GM19324 (cell line): Measurements from ENCODE around the gene SGCG.
"Not testable (repeated sequence)": the region's sequence is repeated elsewhere in the genome, so short reads cannot be mapped to it uniquely, and the experiment has no call there.

Source experiments
- ATAC-seq: cut with Tn5 transposase; IDR thresholded peaks from one replicate; pipeline ENCODE4 v1.9.1; 2021; ENCODE audit warnings: mild to moderate bottlenecking, moderate library complexity; ENCODE audit not compliant: unreplicated experiment, low FRiP score

Gene SGCG

GRCh38 chr13:23180711-23181110 lies at the start of gene SGCG:
SGCG (plus strand) TSS chr13:23180979; CDS start chr13:23203695, 22,716 bp downstream.
- ATAC-seq: no peak

- no peak for ATAC-seq
Observed at GRCh38 chr13:23134542-23134941, 46.2 kb upstream of the SGCG start.

DNA sequence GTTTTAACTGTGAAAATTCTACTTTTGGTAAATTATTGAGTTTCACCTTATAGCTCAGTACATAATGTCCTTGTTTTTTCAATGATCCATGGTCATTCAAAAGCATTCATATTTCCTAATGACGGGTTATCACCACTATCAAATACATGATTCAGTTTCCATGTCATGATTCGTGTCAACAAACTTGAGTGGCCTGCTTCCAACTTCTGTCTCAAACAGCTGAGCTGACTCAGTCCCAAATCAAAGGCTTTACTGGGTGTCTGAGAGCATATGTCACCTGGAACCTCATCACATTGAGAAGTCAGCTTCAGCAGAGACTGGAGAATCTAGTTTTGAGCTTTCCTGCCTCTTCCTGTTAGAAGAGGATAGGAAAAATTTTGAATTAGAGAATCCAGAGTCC lies 40.3 kb upstream of the SGCG start:
- ATAC-seq: no peak

GRCh38 chr13:23141964-23142363 lies 38.8 kb upstream of the SGCG start:
- ATAC-seq: no peak

GRCh38 chr13:23142607-23143006 lies 38.2 kb upstream of the SGCG start:
- ATAC-seq: not testable (repeated sequence)

- ATAC-seq: no peak
Observed at GRCh38 chr13:23144431-23144830, 36.3 kb upstream of the SGCG start.

DNA sequence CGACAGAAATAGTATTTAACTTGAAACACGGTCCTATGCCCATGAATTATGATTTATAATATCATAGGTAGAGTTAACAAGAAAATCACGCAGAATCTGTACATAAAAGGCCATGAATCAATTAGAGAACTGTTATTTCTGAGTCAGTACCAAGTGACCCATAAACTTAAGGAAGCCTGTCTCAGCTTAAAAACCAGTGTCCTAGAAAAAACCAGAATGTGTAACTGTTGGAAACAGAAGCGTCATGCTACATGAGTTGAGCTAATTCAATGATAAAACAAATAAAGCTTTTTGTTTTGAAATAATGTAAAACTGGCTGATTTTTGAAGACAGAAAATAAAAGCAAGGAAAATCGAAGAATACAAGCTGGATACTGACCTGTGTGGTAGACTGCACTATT lies 34.8 kb upstream of the SGCG start:
- no peak for ATAC-seq

DNA sequence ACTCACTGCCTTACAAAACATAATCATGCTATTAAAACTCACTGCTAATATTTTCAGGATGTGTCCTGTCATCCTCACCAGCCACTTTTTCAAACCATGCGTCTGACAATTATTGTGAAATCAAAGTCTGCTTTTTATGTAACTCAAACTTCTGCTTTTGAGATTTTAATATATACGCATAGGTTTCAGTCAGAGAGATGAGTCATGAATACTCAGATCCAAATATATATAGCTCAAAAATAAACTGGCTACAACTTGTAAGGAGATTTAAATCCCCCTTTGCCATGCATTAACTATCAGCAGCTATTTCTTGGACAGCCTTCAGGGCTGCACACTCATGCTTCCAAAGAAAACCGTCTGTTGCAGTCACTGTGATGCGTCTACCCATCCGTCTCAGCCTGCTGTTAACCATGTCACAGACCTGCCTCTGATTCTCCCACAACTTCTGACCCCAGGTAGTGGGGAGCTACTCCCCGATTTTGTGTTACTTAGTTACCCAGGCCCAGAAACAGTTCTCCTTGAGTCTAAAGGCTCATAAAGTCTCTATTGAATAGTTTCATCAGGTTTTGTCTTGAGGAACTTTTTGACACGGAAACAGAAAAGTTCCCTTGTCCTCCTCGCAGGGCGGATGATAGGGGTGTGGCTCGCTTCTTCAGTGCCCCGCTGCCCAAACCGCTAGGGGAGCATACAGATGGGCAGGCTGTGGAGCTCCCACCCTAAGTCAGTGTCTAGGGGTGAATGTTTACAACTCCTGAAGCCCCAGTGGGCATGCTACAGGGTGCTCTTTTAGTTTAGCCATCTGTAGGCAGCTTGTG lies 33.8 kb upstream of the SGCG start:
- ATAC-seq: no peak

DNA sequence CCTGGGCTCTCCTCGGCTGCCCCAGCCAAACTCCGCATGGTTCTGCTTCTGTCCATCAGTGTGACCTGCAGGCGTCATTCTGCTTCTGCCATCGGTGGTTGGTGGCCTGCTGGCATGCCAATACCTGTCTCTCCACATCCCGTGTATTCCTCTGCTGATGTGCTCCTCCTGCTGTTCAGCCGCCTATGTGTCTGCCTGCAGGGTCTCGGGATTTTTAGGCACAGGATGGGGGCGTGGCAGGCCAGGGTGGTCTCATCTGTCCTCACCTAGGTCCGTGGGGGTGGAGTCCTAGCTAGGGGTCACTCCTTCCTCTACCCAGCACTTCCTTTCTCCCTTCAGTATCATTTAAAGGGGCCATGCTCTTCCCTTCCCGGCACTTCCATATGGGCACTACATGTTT lies 33.0 kb upstream of the SGCG start:
- no peak for ATAC-seq

DNA sequence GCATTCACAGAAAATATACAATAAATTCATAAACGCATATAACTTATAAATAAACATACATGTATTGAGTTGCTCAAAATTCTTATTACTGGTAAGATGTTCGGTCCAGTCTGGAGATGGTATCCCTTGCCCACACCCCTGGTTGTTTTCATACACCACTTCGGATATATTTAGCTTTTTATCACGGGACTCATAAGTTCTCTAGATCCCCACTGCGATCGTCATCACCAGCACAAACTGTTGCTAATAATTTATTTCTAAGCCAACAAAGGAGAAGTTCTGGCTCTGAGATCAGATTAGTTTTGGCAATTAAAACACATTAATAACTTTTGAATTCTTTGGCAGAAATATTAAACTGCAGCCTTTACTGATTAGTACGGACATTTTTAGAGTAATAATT lies 23.0 kb upstream of the SGCG start:
- no peak for ATAC-seq

- no peak for ATAC-seq
Observed at GRCh38 chr13:23159205-23159759, 21.5 kb upstream of the SGCG start.

GRCh38 chr13:23159760-23160637 lies 20.8 kb upstream of the SGCG start:
- ATAC-seq: no peak

DNA sequence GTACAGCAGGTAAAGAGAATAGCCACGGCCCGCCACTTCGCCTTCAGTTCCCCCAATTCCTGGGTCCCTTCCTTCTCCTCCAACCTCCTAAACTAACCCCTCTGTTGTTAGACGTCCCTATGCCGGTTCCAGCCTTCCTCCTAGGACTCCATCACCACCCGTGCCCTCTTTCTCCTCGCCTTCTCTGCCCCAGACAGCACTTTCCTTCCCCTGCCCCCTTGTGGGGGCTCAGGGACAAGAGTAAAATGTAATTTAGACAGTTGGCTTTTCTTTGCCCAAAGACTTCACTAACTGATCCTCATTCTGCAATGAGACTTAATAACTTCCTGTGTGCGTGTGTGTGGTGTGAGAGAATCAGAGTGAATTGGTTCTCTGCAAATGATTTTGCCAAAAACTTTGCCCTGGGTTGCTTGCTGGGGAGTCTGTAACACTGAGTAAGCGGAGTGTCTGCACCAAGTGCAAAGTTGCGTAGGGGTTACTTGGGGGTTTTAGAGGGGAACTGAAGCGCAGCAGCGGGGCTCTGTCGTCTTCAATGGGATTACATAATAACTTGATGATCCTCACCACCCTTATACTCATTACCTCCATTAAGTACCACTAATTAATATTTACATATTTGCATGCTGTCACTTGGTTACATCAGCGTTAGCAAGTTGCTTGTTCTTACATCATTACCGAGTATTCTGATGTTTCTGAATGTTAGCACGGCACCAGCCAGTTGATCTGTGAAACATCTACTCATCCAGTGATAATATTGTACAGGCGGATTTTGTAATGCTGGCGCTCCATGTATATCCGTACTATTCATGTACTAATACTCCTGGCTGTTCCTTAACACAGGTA lies 19.9 kb upstream of the SGCG start:
- ATAC-seq: no peak

DNA sequence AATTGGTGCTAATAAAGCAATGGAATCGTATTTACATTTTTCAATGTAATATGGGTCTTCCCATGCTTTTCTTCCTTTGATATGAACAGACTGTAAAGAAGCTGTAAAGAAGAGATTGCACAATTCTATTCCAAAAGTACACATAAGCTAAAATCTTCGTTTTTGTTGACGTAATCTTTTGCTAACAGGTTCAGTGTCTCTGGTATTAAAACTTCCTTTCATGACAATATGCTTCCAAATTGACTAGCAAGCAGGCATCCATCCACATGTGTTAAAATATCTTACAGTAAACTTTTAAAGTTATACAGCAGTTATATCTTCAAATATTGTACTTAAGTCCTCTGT lies 19.3 kb upstream of the SGCG start:
- ATAC-seq: no peak

- no peak for ATAC-seq
Observed at GRCh38 chr13:23175920-23176319, 4.9 kb upstream of the SGCG start.

- ATAC-seq: no peak
Observed at GRCh38 chr13:23182142-23182541, 1.4 kb downstream of the SGCG start.

DNA sequence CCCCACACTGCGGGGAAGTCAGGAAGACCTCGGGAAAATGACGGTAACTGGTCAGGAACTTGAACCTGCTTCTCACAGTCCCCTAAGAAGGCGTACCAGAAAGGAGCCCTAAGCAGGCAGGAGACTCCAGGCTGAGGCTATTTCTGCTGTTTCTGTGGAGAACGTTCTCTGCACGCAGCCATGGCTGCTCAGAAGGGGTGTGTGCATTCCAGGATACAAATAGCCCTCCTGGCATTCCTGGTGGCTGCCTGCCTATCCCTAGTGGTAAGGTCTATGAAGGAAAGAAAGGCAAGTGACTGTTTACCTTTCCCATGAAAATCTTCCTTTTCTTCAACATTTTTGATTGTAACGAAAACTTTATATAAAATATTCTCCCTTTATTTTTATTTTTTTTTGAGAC lies 2.5 kb downstream of the SGCG start:
- ATAC-seq: no peak

DNA sequence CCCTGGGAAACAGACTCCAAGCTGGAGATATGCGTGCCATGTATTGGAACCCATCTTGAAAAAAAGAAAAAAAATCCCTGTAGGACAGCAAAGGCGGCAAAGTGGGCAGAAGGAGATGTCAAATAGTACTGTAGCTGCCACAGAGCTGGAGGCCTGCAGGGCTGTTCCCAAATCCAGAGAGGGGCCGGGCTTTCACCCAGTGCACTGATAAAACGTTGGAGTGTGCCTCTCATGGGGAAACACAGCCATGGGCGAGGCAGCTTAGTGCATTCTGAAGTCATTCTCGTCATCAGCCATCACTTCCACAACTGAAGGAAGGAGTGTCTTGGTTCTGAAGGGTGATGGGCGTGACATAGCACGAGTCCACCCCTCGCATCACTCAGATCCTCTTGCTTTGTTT lies 4.8 kb downstream of the SGCG start:
- no peak for ATAC-seq

GRCh38 chr13:23201870-23202269 lies 21.1 kb downstream of the SGCG start:
- ATAC-seq: no peak

DNA sequence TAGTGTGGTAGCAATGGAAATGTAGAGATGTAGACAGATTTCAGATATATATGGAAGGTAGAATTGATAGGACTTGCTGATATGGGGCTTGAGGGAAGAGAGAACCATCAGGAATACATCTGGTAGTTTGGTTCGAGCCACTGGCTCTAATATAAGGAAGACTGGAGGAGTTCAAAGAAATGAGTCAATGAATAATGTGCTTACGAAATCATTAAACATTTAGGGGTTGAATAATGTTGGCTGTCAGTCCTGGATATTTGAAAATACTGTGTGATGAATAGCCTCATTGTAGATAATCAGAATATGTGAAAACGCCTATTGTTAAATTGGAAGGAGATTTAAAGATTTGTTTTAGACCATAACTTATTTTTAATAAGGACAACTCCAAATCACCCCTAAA lies 21.6 kb downstream of the SGCG start:
- ATAC-seq: no peak

DNA sequence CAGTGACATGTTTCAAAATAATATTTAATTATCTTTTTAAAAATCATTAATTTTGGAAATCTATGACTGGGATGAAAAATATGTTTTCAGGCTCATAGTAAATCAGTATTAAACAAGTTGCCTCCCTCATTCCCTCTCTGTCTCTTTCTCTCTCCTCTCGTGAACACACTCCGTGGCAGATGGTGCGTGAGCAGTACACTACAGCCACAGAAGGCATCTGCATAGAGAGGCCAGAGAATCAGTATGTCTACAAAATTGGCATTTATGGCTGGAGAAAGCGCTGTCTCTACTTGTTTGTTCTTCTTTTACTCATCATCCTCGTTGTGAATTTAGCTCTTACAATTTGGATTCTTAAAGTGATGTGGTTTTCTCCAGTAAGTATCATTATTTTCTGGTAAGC lies 22.7 kb downstream of the SGCG start:
- no peak for ATAC-seq
